ENCODE results near the gene GMFB.

DNA sequence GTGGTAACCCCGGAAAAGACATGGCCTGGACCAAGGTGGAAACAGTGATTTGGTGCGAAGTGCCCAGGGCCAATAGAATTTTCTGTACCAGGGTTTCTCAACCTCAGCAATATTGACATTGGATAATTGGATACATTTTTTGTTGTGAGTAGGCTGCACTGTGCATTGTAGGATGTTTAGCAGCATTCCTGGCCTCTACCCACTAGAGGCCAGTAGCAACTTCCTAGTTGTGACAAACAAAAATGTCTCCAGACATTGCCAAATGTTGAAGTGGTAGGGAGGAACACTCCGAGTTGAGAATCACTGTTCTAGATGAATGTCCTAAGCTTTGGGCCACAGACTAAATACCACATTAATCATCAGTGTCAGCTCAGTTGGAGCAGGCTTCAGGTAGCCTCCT is 14.7 kb upstream of the GMFB start:
- TF ChIP-seq EZH2 (IDR thresholded peaks at IDR 0.05; ENCODE audit: borderline replicate concordance): no peak
- TF ChIP-seq, protein P1, sequence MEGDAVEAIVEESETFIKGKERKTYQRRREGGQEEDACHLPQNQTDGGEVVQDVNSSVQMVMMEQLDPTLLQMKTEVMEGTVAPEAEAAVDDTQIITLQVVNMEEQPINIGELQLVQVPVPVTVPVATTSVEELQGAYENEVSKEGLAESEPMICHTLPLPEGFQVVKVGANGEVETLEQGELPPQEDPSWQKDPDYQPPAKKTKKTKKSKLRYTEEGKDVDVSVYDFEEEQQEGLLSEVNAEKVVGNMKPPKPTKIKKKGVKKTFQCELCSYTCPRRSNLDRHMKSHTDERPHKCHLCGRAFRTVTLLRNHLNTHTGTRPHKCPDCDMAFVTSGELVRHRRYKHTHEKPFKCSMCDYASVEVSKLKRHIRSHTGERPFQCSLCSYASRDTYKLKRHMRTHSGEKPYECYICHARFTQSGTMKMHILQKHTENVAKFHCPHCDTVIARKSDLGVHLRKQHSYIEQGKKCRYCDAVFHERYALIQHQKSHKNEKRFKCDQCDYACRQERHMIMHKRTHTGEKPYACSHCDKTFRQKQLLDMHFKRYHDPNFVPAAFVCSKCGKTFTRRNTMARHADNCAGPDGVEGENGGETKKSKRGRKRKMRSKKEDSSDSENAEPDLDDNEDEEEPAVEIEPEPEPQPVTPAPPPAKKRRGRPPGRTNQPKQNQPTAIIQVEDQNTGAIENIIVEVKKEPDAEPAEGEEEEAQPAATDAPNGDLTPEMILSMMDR (IDR thresholded peaks at IDR 0.05; ENCODE audit: poor library complexity): peak; percentile 38

Data from hepatocyte (in vitro differentiated cells).